Measurements from ENCODE around the gene KIAA0319L. TPM values are rescaled to one million over a fixed set of nuclear protein-coding genes. Genes with fewer than 3 reads are reported as not detected.

Gene KIAA0319L
- total and polyA plus RNA-seq, 2 donors (not counting 3 experiments of a cell fraction or from before 2014, with no cell fraction given): 31.4 to 43.4 TPM

DNA sequence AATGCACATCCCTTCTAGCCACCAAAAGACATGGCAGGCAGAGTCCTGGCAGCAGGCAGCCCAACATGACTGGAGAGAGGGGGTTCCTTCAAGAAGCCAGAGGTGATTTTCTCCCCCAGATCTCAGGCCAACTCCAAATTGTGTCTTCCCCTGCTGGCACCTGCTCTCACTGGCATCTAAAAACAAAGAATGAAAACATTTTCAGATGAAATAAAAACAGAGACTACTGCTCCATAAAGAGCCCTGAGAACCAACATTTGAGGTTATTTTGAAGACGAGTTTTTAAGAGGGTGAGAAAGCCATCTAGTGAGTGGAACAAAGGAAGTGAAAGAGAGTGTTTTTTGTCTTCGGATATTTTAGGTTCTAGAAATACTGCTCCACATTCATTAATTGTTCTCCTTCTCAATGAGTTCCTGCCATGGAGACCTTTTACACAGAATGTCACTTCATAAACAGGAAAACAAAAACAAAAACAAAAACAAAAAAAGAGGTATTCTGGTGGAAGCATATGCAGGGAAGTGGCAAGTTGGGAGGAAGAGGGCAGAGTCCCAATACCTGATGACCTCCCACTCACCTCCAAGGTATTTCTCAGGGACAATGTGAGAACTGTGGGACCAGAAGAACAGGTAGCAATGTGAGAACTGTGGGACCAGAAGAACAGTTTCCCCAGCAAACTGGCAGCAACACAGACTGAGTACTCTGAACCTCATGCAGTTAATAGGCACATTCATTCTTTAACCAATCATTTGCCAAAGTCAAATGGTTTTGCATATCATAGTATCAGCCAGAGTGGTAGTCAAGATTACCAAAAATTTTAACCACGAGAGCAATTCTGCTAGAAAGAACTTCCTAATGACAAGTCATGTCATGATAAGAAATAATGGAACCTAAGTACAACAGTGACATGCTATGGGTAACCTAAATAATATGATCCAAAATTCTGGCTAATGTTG is 50.0 kb downstream of the KIAA0319L start:
- CTCF ChIA-PET: interaction anchor here (1.4 to 3.3 kb wide), 3 partner anchors 22 to 57 kb away, joined by 4 to 36 read pairs (median 4); no protein-coding TSS in a partner anchor

More for the DNA sequence above, 50.0 kb downstream of the KIAA0319L start:
- H3K9me3 ChIP-seq (replicated peaks; ENCODE audit: control insufficient read depth, insufficient read depth, low read length): no peaks in the 10 kb centered on the region
- H3K27ac ChIP-seq (ENCODE audit: insufficient read depth, low read depth, low read length): peak overlapping the region; percentile 48
- no peak overlapping the region for H3K9ac ChIP-seq (replicated peaks; ENCODE audit: extremely low read depth, insufficient read depth, low read length)
- dilution Hi-C loops (cut with MboI; ENCODE audit: extremely low pct_ligation_motif_present, low sequenced_read_pairs): no loop called here
- POLR2A ChIA-PET: no interaction called here
- TF ChIP-seq FOS (IDR thresholded peaks at IDR 0.05; ENCODE audit: borderline replicate concordance, insufficient read depth, low read length) (no peak), GATA2 (IDR thresholded peaks at IDR 0.05; ENCODE audit: insufficient read depth, insufficient read length, low read depth, low read length) (no peak), POLR2A (IDR thresholded peaks at IDR 0.05; ENCODE audit: low read depth, low read length) (no peak), POLR2AphosphoS5 (IDR thresholded peaks at IDR 0.05; ENCODE audit: insufficient read depth, low read depth, low read length) (no peak), MYC (IDR thresholded peaks at IDR 0.05; ENCODE audit: low read depth, low read length) (no peak), MAX (IDR thresholded peaks at IDR 0.05; ENCODE audit: insufficient read depth, insufficient read length) (no peak), JUN (IDR thresholded peaks at IDR 0.05; ENCODE audit: borderline replicate concordance, insufficient read depth, insufficient read length, low read depth) (no peak), EZH2 (IDR thresholded peaks at IDR 0.05; ENCODE audit: borderline replicate concordance, low read depth, low read length, severe bottlenecking) (no peak)
- TF ChIP-seq, protein P1, sequence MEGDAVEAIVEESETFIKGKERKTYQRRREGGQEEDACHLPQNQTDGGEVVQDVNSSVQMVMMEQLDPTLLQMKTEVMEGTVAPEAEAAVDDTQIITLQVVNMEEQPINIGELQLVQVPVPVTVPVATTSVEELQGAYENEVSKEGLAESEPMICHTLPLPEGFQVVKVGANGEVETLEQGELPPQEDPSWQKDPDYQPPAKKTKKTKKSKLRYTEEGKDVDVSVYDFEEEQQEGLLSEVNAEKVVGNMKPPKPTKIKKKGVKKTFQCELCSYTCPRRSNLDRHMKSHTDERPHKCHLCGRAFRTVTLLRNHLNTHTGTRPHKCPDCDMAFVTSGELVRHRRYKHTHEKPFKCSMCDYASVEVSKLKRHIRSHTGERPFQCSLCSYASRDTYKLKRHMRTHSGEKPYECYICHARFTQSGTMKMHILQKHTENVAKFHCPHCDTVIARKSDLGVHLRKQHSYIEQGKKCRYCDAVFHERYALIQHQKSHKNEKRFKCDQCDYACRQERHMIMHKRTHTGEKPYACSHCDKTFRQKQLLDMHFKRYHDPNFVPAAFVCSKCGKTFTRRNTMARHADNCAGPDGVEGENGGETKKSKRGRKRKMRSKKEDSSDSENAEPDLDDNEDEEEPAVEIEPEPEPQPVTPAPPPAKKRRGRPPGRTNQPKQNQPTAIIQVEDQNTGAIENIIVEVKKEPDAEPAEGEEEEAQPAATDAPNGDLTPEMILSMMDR (IDR thresholded peaks at IDR 0.05; ENCODE audit: extremely low read depth in 1 of 2, insufficient read depth in 1 of 2, low read depth in 1 of 2, low read length in 2 of 2): no peak
- H3K36me3 ChIP-seq (ENCODE audit: control insufficient read depth in 2 of 2, extremely low read depth in 1 of 2, insufficient read depth in 2 of 2, low read length in 2 of 2): no peaks in the 10 kb centered on the region
- no peak overlapping the region for H2AFZ ChIP-seq (ENCODE audit: low read depth, low read length)
- BruUV-seq (replicated peaks): no TSS peak
- H3K4me3 ChIP-seq (replicated peaks in 1 of 3; ENCODE audit: insufficient read depth in 1 of 3, low read depth in 1 of 3, low read length in 3 of 3): no peak overlapping the region
- peaks cover 22% of the 10 kb centered on the region for H3K4me1 ChIP-seq (ENCODE audit: control insufficient read depth, extremely low read depth, insufficient read depth, low read length)
- H4K20me1 ChIP-seq (replicated peaks; ENCODE audit: control insufficient read depth, extremely low read depth, insufficient read depth, low read length): peaks cover 4% of the 10 kb centered on the region
- DNase-seq (ENCODE audit: low read depth, low spot score): no peak
- intact Hi-C loops (cut with micrococcal nuclease): loop anchor here (1.0 to 2.0 kb wide), 2 partner anchors 50 to 56 kb away; partner anchors contain the start of genes KIAA0319L and NCDN
- H3K27me3 ChIP-seq (ENCODE audit: control insufficient read depth in 2 of 2, insufficient read depth in 2 of 2, low read length in 2 of 2): no peaks in the 10 kb centered on the region
- no peaks in the 10 kb centered on the region for H3K9me1 ChIP-seq (replicated peaks; ENCODE audit: control insufficient read depth, extremely low read depth, insufficient read depth, low read length)
- no peak for FAIRE-seq
- no peaks in the 10 kb centered on the region for H3K79me2 ChIP-seq (ENCODE audit: control insufficient read depth, insufficient read depth, low read length)
- H3K4me2 ChIP-seq (ENCODE audit: insufficient read depth, low read length): peak overlapping the region; percentile 54
